GM18873 (cell line): Measurements from ENCODE around the gene RBM19.

ENCODE experiments used
- ATAC-seq: cut with Tn5 transposase; IDR thresholded peaks from one replicate; pipeline ENCODE4 v1.9.1; 2021; ENCODE audit warnings: mild to moderate bottlenecking, moderate library complexity, moderate number of reproducible peaks; ENCODE audit not compliant: unreplicated experiment, low FRiP score

The RBM19 gene

GRCh38 chr12:113957627-113958026 lies 8.5 kb downstream of the RBM19 start:
- no peak for ATAC-seq

DNA sequence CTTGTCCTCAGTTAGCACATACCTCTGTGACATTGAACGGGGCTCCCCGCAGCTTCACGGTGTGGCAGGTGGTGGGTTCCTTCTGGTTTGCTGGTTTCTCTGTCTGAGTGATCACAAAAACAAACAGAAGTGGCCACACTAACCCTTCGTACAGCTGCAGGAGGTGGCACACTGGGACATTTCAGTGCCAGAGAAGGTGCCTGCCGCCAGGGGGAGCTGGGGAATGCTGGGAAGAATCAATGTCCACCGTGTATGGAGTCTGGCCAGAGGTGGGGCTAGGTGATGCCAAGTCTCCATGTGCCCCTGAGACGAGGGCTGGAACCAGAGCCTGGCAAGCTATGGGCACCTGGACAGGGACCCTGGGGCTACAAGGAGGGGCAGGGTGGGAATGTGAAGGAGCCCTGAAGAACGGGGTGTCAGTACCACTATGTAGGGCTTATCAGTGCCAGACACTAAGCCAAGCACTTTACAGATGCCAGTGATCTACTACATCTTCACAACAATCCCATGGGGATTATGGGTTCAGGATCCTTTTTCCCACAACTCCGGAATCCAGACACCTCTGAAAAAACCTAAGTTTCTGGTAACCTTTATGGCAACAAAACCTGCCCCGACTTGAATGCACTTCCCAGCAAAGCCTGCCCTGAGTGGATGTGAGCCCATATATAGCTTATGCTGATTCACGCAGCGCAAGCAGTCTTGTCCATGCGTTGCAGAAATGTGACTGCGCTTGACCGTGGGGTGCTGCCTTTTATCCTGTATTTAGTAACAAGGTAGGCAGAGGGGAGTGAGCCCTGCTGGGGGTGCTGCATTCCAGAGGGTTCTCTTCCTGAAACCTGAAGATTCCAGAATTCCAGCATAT lies 10.8 kb downstream of the RBM19 start:
- ATAC-seq = no peak

- ATAC-seq = no peak
Observed at GRCh38 chr12:113954547-113954946, 11.6 kb downstream of the RBM19 start.

DNA sequence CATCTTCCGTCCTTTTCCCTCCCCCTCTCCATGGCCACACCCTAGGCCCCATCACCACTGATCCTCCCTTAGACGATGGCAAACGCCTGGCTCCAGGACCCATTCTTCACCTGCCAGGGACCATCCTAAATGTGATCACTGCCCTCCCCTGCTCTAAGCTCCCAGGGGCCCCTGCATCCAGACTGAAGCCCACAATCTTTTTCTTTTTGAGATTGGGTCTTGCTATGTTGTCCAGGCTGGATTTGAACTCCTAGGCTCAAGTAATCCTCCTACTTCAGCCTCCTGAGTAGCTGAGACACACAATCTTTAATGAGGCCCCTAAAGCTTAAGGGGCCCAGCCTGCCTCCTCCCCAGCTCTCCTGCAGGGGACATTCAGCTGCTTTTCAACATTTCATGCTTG lies 15.3 kb downstream of the RBM19 start:
- ATAC-seq = no peak

DNA sequence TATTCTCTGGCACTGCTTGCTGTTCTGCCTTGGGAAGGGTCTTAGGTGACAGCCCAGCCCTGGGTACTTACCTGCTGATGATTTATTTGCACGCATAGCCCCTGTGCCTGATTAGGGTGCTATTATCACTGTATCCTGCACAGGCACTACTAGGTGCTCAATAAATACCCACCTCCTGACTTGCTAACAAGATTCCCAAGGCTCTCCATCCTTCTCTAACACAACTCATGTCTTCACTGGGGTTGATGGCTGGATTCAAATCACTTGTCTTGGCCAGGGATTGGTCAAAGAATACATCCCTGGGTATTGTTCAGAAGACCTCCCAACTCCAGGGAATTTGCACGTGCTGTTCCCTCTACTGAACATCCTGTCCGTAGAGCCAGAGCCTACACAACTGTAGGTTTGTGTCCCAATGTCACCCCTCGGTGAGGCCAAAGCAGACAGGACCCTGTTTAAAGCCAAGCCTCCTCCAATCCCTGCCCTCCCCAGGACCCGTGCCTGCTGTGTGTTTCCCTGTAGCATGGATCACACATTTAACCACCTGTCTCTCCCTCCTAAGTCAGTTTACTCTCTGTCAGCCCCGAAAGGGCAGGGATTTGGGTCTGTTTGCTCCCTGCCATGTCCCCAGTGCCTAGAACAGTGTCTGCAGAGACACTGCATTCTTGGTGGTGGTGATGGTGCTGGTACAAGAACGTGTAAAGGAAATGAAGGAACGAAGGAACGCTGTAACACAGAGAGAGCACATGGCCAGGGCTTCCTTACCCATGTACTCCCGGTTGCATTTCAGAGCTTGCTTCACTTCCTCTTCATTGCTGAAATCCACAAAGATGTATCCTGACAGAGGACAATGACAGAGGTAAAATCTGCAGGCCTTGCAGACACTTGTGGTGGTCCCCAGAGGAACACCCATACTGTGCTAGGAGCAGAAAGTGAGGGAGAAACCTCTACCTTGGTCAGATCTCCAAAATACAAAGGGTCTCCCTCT lies 16.5 kb downstream of the RBM19 start:
- ATAC-seq = no peak

GRCh38 chr12:113948151-113948914 lies 17.8 kb downstream of the RBM19 start:
- no peak for ATAC-seq

GRCh38 chr12:113946175-113946574 lies 19.9 kb downstream of the RBM19 start:
- no peak for ATAC-seq

GRCh38 chr12:113945174-113946173 lies 20.7 kb downstream of the RBM19 start:
- ATAC-seq = no peak

- ATAC-seq = no peak
Observed at GRCh38 chr12:113942209-113942608, 23.9 kb downstream of the RBM19 start.

- no peak for ATAC-seq
Observed at GRCh38 chr12:113941208-113941486, 25.0 kb downstream of the RBM19 start.

DNA sequence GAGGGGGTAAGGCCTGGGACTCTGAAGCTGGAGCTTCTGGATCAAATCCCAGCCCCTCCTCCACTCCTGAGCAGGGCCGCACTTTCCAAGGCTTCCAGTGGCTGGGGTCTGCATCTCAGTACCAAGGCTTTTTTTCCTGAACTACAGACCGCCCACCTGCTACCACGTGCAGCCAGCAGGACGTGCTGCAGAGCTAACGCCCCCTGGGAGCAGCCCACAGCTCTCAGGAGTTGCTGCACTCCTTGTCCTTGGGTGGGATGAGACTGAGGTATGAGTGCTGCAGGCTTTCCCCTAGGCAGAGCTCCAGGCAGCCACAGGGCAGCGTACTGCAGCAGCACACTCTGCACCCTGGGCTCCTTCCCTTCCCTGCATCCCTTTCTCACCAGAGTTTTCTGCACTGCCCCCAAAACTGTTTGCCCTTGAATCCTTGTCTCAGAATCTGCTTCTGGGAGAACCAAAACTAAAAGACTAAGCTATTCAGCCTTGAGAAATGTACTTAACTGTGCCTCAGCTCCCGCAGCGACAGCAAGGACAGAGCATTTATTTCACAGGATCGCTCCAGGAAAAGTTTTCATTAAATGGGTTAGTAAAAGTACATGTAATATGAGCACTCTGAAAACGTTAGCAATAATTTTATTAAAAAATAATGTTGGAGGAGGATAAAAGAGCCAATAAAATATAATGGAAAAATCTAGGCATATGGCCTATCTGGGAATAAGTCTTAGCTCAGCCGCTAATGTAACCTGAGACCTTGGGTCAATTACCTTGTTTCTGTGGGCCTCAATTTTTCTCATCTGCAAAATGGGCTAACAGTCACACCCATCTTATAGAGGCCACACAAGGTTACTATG lies 25.5 kb downstream of the RBM19 start:
- no peak for ATAC-seq

GRCh38 chr12:113939867-113940266 lies 26.3 kb downstream of the RBM19 start:
- no peak for ATAC-seq

DNA sequence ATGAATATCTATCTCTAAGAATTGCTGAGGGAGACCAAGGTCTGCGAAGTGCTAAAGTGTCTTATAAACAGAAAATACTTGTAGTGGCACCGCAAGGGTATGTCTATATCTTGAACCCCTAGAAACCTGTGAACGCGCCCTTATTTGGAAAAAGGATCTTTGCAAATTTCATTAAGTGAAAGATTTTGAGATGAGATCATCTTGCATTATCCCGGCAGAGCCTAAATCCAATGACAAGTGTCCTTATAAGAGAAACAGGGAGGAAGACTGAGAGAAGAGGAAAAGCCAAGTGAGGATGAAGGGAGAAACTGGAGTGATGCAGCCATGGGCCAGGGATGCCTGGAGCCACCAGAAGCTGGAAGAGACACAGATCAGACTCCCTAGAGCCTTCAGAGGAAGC lies 27.7 kb downstream of the RBM19 start:
- no peak for ATAC-seq

- no peak for ATAC-seq
Observed at GRCh38 chr12:113936460-113936859, 29.7 kb downstream of the RBM19 start.

- ATAC-seq = no peak
Observed at GRCh38 chr12:113935459-113935858, 30.7 kb downstream of the RBM19 start.

GRCh38 chr12:113934946-113935345 lies 31.2 kb downstream of the RBM19 start:
- ATAC-seq = no peak

DNA sequence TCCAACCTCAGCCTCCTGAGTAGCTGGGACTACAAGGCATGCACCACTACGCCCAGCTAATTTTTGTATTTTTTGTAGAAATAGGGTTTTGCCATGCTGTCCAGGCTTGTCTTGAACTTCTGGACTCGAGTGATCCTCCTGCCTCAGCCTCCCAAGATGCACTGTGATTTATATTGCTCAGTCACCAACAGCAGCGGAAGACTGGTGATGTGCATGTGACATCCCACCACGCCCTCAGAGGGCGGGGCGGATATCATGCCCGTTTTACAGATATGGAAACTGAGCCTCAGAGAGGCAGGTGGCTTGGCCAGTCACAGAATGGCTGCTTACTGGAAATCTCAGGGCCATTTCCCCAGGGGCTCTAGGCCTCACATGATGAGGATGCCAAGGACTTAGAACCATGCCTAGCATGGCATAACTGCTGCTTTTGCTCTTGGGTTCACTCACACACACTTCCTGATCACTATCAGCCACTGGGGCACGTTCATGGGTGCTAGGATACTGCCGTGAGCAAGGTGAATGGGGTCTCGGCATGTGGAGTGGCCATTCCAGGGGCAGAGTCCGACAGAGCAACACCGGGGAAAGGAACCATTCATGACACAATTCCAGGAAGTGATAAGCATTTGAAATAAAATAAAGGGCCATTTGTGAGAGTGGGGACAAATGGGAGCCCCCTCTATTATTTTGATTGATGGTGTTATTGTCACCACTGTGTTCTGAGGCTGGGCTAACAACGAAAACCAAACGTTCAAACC lies 31.9 kb downstream of the RBM19 start:
- no peak for ATAC-seq

DNA sequence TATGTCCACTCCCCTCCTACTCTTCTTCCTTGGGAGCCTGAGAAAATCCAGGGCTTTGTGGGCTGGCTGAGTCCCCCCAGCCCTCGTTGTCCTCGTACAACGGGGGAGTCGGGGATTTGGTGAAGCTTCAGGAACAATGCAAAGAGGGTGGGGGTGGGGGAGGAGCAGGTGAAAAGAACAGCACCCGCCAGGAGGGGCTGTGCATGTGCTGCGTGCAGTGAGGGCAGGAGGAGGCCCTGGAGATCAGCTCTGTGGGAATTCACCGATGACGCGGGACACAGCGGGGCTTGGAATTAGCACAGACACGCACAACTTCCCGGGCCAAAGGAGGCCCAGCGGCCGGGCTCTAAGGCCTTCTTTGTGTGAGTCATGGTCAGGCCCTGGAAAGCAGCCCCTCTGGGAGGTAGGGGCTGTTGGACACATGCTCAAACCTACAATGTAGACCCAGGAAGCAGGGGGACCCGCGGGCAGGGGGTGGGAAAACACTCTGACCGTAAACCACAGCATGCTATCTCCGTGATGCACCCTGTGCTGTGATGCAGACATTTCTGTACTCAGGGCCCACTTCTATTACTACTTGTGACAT lies 32.8 kb downstream of the RBM19 start:
- ATAC-seq = no peak
